LNCaP clone FGC (cell line): ENCODE data around the gene ALS2.

Experiments
- DNase-seq: peaks from one replicate; pipeline ENCODE4 v3.0.0-alpha.2; 2011; ENCODE audit warnings: low read depth
- H3K4me3 ChIP-seq: 2 replicates; pipeline ENCODE4 v1.5.1; 2011; ENCODE audit warnings: mild to moderate bottlenecking, low read depth, low read length, control low read depth
- CTCF ChIP-seq: IDR thresholded peaks from 2 replicates; pipeline ENCODE4 v1.5.1; 2012; ENCODE audit warnings: mild to moderate bottlenecking; ENCODE audit not compliant: control insufficient read depth, insufficient read depth; ENCODE audit errors: extremely low read depth

Gene ALS2

GRCh38 chr2:201759567-201759966 is 21.2 kb downstream of the ALS2 start:
- H3K4me3 ChIP-seq: no peak overlapping the region
- DNase-seq: no peak
- no peak for TF ChIP-seq CTCF

- no peak overlapping the region for H3K4me3 ChIP-seq
- DNase-seq: no peak
- no peak for TF ChIP-seq CTCF
Measured at GRCh38 chr2:201758873-201759272, 21.9 kb downstream of the ALS2 start.

GRCh38 chr2:201758234-201758633 is 22.5 kb downstream of the ALS2 start:
- H3K4me3 ChIP-seq: no peak overlapping the region
- TF ChIP-seq CTCF: no peak
- no peak for DNase-seq

GRCh38 chr2:201754717-201755415 is 25.9 kb downstream of the ALS2 start:
- H3K4me3 ChIP-seq: no peak overlapping the region
- no peak for DNase-seq
- TF ChIP-seq CTCF: no peak

- DNase-seq: no peak
- TF ChIP-seq CTCF: no peak
- no peak overlapping the region for H3K4me3 ChIP-seq
Measured at GRCh38 chr2:201751566-201751965, 29.2 kb downstream of the ALS2 start.

GRCh38 chr2:201746551-201746950 is 34.2 kb downstream of the ALS2 start:
- TF ChIP-seq CTCF: no peak
- no peak for DNase-seq
- no peak overlapping the region for H3K4me3 ChIP-seq

GRCh38 chr2:201735486-201735885 is 45.2 kb downstream of the ALS2 start:
- no peak overlapping the region for H3K4me3 ChIP-seq
- no peak for DNase-seq
- no peak for TF ChIP-seq CTCF
